ENCODE results near the gene MAGI1. TPM values are rescaled to one million over a fixed set of nuclear protein-coding genes. Genes with fewer than 3 reads are reported as not detected.

Gene MAGI1
- polyA plus RNA-seq, 1 experiment, result 14.2 TPM

GRCh38 chr3:65436580-65436979, 602.1 kb downstream of the MAGI1 start:
- ChIA-PET POLR2A (no interaction called here), CTCF (interaction anchor here (0.7 to 6.7 kb wide), 9 partner anchors 10 to 902 kb away, joined by 3 to 111 read pairs (median 11); no protein-coding TSS in a partner anchor)
- peak; percentile 19; the same call in 1 of the 2 replicates for TF ChIP-seq CTCF (IDR thresholded peaks at IDR 0.05; ENCODE audit: low read depth, low read length)
- Histone ChIP-seq H3K27me3 (ENCODE audit: control insufficient read depth, insufficient read depth, low read length) (no peaks in the 10 kb centered on the region), H3K27ac (ENCODE audit: low read depth, low read length) (no peak overlapping the region), H3K4me3 (ENCODE audit: low read depth, low read length) (no peak overlapping the region), H3K9me3 (ENCODE audit: control insufficient read depth, insufficient read depth, low read length) (no peaks in the 10 kb centered on the region)
- no peak for DNase-seq (ENCODE audit: low read depth, low spot score)

- Histone ChIP-seq H3K27ac (ENCODE audit: low read depth, low read length) (no peak overlapping the region), H3K4me3 (ENCODE audit: low read depth, low read length) (no peak overlapping the region), H3K27me3 (ENCODE audit: control insufficient read depth, insufficient read depth, low read length) (no peaks in the 10 kb centered on the region), H3K9me3 (ENCODE audit: control insufficient read depth, insufficient read depth, low read length) (no peaks in the 10 kb centered on the region)
- POLR2A ChIA-PET, result no interaction called here
- CTCF ChIA-PET, result interaction anchor here (0.9 to 1.6 kb wide), 6 partner anchors 9 to 900 kb away, joined by 3 to 6 read pairs (median 5); no protein-coding TSS in a partner anchor
- no peak for DNase-seq (ENCODE audit: low read depth, low spot score)
- TF ChIP-seq CTCF (IDR thresholded peaks at IDR 0.05; ENCODE audit: low read depth, low read length), result no peak
These were observed 605.2 kb downstream of the MAGI1 start for GRCh38 chr3:65433480-65433879.

- Histone ChIP-seq H3K27ac (ENCODE audit: low read depth, low read length) (no peak overlapping the region), H3K27me3 (ENCODE audit: control insufficient read depth, insufficient read depth, low read length) (no peaks in the 10 kb centered on the region), H3K4me3 (ENCODE audit: low read depth, low read length) (no peak overlapping the region), H3K9me3 (ENCODE audit: control insufficient read depth, insufficient read depth, low read length) (no peaks in the 10 kb centered on the region)
- ChIA-PET CTCF (interaction anchor here (0.9 to 1.2 kb wide), 4 partner anchors 241 to 899 kb away, joined by 3 to 6 read pairs (median 5); no protein-coding TSS in a partner anchor), POLR2A (no interaction called here)
- no peak for DNase-seq (ENCODE audit: low read depth, low spot score)
- no peak for TF ChIP-seq CTCF (IDR thresholded peaks at IDR 0.05; ENCODE audit: low read depth, low read length)
These were observed 606.2 kb downstream of the MAGI1 start for GRCh38 chr3:65432388-65433003.

- no peaks in the 10 kb centered on the region for H3K9me3 ChIP-seq (ENCODE audit: control insufficient read depth, insufficient read depth, low read length)
- H3K4me3 ChIP-seq (ENCODE audit: low read depth, low read length), result no peak overlapping the region
- DNase-seq (ENCODE audit: low read depth, low spot score), result no peak
- TF ChIP-seq CTCF (IDR thresholded peaks at IDR 0.05; ENCODE audit: low read depth, low read length), result peak; percentile 73
- H3K27me3 ChIP-seq (ENCODE audit: control insufficient read depth, insufficient read depth, low read length), result no peaks in the 10 kb centered on the region
- ChIA-PET CTCF (interaction anchor here (0.6 to 5.5 kb wide), 16 partner anchors 8 to 896 kb away, joined by 3 to 51 read pairs (median 3); no protein-coding TSS in a partner anchor), POLR2A (no interaction called here)
- H3K27ac ChIP-seq (ENCODE audit: low read depth, low read length), result no peak overlapping the region
These were observed 612.8 kb downstream of the MAGI1 start for GRCh38 chr3:65425880-65426279.

GRCh38 chr3:65422154-65422553, 616.6 kb downstream of the MAGI1 start:
- no peak for DNase-seq (ENCODE audit: low read depth, low spot score)
- no peak overlapping the region for H3K4me3 ChIP-seq (ENCODE audit: low read depth, low read length)
- no peaks in the 10 kb centered on the region for H3K27me3 ChIP-seq (ENCODE audit: control insufficient read depth, insufficient read depth, low read length)
- ChIA-PET POLR2A (no interaction called here), CTCF (interaction anchor here (1.0 to 1.8 kb wide), 4 partner anchors 14 to 892 kb away, joined by 3 to 8 read pairs (median 5); no protein-coding TSS in a partner anchor)
- H3K27ac ChIP-seq (ENCODE audit: low read depth, low read length), result no peak overlapping the region
- H3K9me3 ChIP-seq (ENCODE audit: control insufficient read depth, insufficient read depth, low read length), result no peaks in the 10 kb centered on the region
- TF ChIP-seq CTCF (IDR thresholded peaks at IDR 0.05; ENCODE audit: low read depth, low read length), result no peak
